Measurements from ENCODE around the gene MREG. TPM values are rescaled to one million over a fixed set of nuclear protein-coding genes. Genes with fewer than 3 reads are reported as not detected.

The MREG gene
- total RNA-seq, 4 donors from 2014 or later, result 0.36 to 0.40 TPM; not detected in 2

DNA sequence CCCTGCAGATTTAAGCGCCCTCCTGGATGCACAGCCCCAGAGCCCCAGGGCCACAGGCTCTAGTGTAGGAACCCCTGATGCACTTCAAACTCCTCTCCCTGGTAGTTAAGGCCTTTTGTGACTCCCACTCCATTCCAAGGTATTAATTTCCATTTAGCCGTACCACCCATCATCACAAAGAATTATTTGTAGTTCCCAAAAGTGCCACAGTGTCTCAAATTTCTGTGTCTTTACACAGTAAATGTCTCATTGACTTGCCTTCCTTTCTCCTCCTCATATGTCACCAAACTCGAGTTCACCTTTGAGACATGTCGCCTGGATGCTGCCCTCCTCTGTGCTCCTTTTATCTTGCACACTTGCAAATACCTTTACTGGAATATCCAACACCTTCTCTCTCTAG lies 42.3 kb upstream of the MREG start:
- DNase-seq (no peak), ATAC-seq (no peak)
- Histone ChIP-seq H3K4me1 (no peaks in the 10 kb centered on the region), H3K4me3 (no peak overlapping the region), H3K27me3 (no peaks in the 10 kb centered on the region), H3K9me3 (no peaks in the 10 kb centered on the region), H3K27ac (no peak overlapping the region), H3K36me3 (no peaks in the 10 kb centered on the region)
- TF ChIP-seq CTCF (IDR thresholded peaks at IDR 0.05 in 4 of 5, conservative IDR thresholded peaks at IDR 0.05 in 1 of 5) (no peak), POLR2A (IDR thresholded peaks at IDR 0.05) (no peak)
- intact Hi-C loops (cut with DNase I; ENCODE audit: low total_unique reads) (no loop called here), in situ Hi-C loops (cut with MboI; ENCODE audit: low sequenced_read_pairs in 4 of 4) (no loop called here)

GRCh38 chr2:216052420-216052819 lies 39.1 kb upstream of the MREG start:
- Histone ChIP-seq H3K36me3 (no peaks in the 10 kb centered on the region), H3K4me1 (no peaks in the 10 kb centered on the region), H3K9me3 (no peaks in the 10 kb centered on the region), H3K27me3 (no peaks in the 10 kb centered on the region), H3K27ac (no peak overlapping the region), H3K4me3 (no peak overlapping the region)
- intact Hi-C loops (cut with DNase I; ENCODE audit: low total_unique reads) (no loop called here), in situ Hi-C loops (cut with MboI; ENCODE audit: low sequenced_read_pairs in 4 of 4) (no loop called here)
- DNase-seq (no peak), ATAC-seq (no peak)
- TF ChIP-seq POLR2A (IDR thresholded peaks at IDR 0.05), result no peak
- no peak for TF ChIP-seq CTCF (IDR thresholded peaks at IDR 0.05 in 4 of 5, conservative IDR thresholded peaks at IDR 0.05 in 1 of 5)

GRCh38 chr2:216051350-216051749 lies 38.0 kb upstream of the MREG start:
- Histone ChIP-seq H3K4me1 (no peaks in the 10 kb centered on the region), H3K4me3 (no peak overlapping the region), H3K27ac (no peak overlapping the region), H3K27me3 (no peaks in the 10 kb centered on the region), H3K9me3 (no peaks in the 10 kb centered on the region), H3K36me3 (no peaks in the 10 kb centered on the region)
- in situ Hi-C loops (cut with MboI; ENCODE audit: low sequenced_read_pairs in 4 of 4), result no loop called here
- TF ChIP-seq POLR2A (IDR thresholded peaks at IDR 0.05) (no peak), CTCF (IDR thresholded peaks at IDR 0.05 in 4 of 5, conservative IDR thresholded peaks at IDR 0.05 in 1 of 5) (no peak)
- intact Hi-C loops (cut with DNase I; ENCODE audit: low total_unique reads), result no loop called here
- ATAC-seq, result no peak
- DNase-seq, result no peak

DNA sequence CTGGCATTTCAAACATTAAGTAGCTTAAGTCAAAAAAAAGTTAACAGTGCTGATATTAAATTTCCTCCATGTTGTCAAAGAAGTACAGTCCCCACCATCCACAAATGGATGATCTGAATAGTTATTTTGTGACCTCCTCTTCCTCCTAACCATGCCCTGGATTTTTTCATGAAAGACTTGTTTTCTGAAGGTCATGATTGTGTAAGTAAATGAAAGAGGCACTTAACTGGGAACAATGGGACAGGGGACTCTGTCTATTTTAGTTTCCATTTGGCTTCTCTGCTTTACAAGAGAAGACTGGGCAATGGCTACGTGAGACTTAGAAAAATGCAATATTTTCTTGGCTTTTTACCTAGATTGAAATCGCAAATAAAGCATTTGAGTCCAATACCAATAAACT lies 36.1 kb upstream of the MREG start:
- intact Hi-C loops (cut with DNase I; ENCODE audit: low total_unique reads) (no loop called here), in situ Hi-C loops (cut with MboI; ENCODE audit: low sequenced_read_pairs in 4 of 4) (loop anchor here (25.0 kb wide), 1 partner anchor 613 kb away; no protein-coding TSS in a partner anchor)
- no peak for DNase-seq
- no peak overlapping the region for H3K4me3 ChIP-seq
- no peak for TF ChIP-seq CTCF (IDR thresholded peaks at IDR 0.05 in 4 of 5, conservative IDR thresholded peaks at IDR 0.05 in 1 of 5)
- no peak for TF ChIP-seq POLR2A (IDR thresholded peaks at IDR 0.05)
- H3K27ac ChIP-seq, result no peak overlapping the region
- H3K27me3 ChIP-seq, result no peaks in the 10 kb centered on the region
- H3K4me1 ChIP-seq, result no peaks in the 10 kb centered on the region
- no peaks in the 10 kb centered on the region for H3K9me3 ChIP-seq
- H3K36me3 ChIP-seq, result no peaks in the 10 kb centered on the region
- no peak for ATAC-seq

- TF ChIP-seq CTCF (IDR thresholded peaks at IDR 0.05 in 4 of 5, conservative IDR thresholded peaks at IDR 0.05 in 1 of 5) (no peak), POLR2A (IDR thresholded peaks at IDR 0.05) (no peak)
- Histone ChIP-seq H3K4me3 (no peak overlapping the region), H3K36me3 (no peaks in the 10 kb centered on the region), H3K4me1 (no peaks in the 10 kb centered on the region), H3K27me3 (no peaks in the 10 kb centered on the region), H3K9me3 (no peaks in the 10 kb centered on the region), H3K27ac (no peak overlapping the region)
- intact Hi-C loops (cut with DNase I; ENCODE audit: low total_unique reads), result no loop called here
- ATAC-seq, result no peak
- in situ Hi-C loops (cut with MboI; ENCODE audit: low sequenced_read_pairs in 4 of 4), result loop anchor here (25.0 kb wide), 1 partner anchor 615 kb away; no protein-coding TSS in a partner anchor
- no peak for DNase-seq
Observed at GRCh38 chr2:216047397-216047796, 34.0 kb upstream of the MREG start.
